HCEC 1CT (cell line): ENCODE results near the gene A3GALT2.
"Not testable (repeated sequence)": the region's sequence is repeated elsewhere in the genome, so short reads cannot be mapped to it uniquely, and the experiment has no call there.

Source experiments
- DNase-seq: peaks from one replicate; pipeline ENCODE4 v3.0.0-alpha.2; 2017

Gene A3GALT2

GRCh38 chr1:33309351-33309750, 11.5 kb downstream of the A3GALT2 start:
- not testable (repeated sequence) for DNase-seq

- DNase-seq: no peak
Measured at GRCh38 chr1:33307494-33307864, 13.4 kb downstream of the A3GALT2 start.

GRCh38 chr1:33306653-33307493, 14.0 kb downstream of the A3GALT2 start:
- no peak for DNase-seq

GRCh38 chr1:33305816-33306652, 14.9 kb downstream of the A3GALT2 start:
- DNase-seq: no peak

- no peak for DNase-seq
Measured at GRCh38 chr1:33305016-33305415, 15.9 kb downstream of the A3GALT2 start.

- DNase-seq: no peak
Measured at GRCh38 chr1:33302325-33302724, 18.6 kb downstream of the A3GALT2 start.

GRCh38 chr1:33301273-33301984, 19.5 kb downstream of the A3GALT2 start:
- DNase-seq: no peak

- no peak for DNase-seq
Measured at GRCh38 chr1:33300673-33301072, 20.2 kb downstream of the A3GALT2 start.

- DNase-seq: no peak
Measured at GRCh38 chr1:33299461-33300155, 21.3 kb downstream of the A3GALT2 start.

- peak; percentile 61 for DNase-seq
Measured at GRCh38 chr1:33298623-33299277, 22.1 kb downstream of the A3GALT2 start.

GRCh38 chr1:33297911-33298622, 22.8 kb downstream of the A3GALT2 start:
- no peak for DNase-seq

GRCh38 chr1:33296824-33297223, 24.1 kb downstream of the A3GALT2 start:
- DNase-seq: no peak

- no peak for DNase-seq
Measured at GRCh38 chr1:33296082-33296458, 24.8 kb downstream of the A3GALT2 start.

GRCh38 chr1:33295450-33296081, 25.3 kb downstream of the A3GALT2 start:
- DNase-seq: peak; percentile 62

GRCh38 chr1:33295023-33295422, 25.9 kb downstream of the A3GALT2 start:
- no peak for DNase-seq

GRCh38 chr1:33294071-33295010, 26.6 kb downstream of the A3GALT2 start:
- DNase-seq: no peak

GRCh38 chr1:33292726-33293340, 28.1 kb downstream of the A3GALT2 start:
- DNase-seq: no peak

GRCh38 chr1:33290615-33291014, 30.3 kb downstream of the A3GALT2 start:
- not testable (repeated sequence) for DNase-seq

GRCh38 chr1:33289858-33290154, 31.1 kb downstream of the A3GALT2 start:
- no peak for DNase-seq
